Medulla oblongata (tissue), 1 donor: ENCODE measurements around the gene SHISA7.
A peak's percentile ranks its signal among the peaks of the same experiment; 100 is the strongest.

Source experiments
- DNase-seq: peaks from one replicate; pipeline ENCODE4 v3.0.0-alpha.2; 2015; ENCODE audit errors: extremely low spot score

Gene SHISA7

DNA sequence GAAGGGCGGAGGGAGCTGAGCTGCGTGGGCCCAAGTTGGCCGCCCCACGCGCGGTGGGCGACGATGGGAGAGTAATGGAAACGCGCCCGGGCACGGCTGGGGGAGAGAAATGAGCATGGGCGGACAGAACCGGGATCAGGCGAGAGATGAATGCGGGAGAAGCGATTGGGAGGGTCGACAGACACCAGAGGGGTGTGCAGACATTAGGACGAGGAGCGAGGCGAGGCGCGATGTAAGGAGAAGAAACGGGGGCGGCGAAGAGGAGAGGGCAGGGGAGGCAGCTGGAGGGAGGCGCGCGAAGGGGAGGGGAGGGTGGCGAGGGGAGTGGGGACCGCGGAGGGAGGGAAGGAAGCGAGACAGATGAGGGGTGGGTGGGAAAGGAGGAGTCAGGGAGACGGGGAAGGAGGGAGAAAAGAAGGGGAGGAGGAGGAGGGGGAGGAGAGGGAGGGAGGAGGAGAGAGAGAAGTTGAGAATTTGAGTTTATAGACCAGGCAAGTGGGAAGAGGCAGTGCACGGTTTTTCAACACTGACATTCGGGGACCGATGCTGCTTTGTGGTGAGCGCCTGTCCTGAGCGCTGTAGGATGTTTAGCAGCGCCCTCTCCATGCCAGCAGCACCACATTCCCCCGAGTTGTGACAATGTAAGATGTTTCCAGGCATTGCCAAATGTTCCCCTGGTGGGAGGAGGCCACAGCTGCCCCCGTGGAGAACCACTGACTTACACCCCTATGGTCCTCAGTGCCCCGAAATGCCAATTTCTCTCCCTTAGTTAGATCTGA, at the start of gene SHISA7:
Gene SHISA7, minus strand, starts transcription at position 256 of the 779 bp plus-strand sequence. CDS start 437 bp downstream, outside the sequence.
- DNase-seq: peak; percentile 60

DNA sequence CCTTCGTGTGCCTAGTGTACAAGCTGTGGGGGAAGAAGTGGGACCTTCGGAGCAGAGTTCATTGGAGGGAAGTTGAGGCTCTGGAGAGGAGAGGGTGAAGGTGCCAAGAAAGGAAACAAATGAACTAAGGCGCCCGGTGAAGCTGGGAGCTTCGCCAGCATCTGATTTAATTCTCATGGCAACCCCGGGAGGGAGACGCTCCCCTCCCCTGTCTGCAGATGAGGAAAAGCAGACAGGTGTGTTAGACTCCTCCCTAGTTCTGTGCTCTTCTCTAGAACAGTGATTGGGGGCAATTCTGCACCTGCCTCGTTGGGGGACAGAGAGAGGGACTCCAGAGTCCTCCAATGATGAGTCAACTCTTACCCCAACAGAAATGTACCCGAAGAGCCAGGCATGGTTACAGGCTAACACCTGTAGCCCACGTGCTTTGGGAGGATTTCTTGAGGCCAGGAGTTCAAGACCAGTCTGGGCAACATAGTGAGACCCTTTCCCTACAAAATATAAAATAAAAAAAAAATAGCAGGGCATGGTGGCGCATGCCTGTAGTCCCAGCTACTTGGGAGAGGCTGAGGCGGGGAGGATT, 49.4 kb upstream of the SHISA7 start:
- no peak for DNase-seq

DNA sequence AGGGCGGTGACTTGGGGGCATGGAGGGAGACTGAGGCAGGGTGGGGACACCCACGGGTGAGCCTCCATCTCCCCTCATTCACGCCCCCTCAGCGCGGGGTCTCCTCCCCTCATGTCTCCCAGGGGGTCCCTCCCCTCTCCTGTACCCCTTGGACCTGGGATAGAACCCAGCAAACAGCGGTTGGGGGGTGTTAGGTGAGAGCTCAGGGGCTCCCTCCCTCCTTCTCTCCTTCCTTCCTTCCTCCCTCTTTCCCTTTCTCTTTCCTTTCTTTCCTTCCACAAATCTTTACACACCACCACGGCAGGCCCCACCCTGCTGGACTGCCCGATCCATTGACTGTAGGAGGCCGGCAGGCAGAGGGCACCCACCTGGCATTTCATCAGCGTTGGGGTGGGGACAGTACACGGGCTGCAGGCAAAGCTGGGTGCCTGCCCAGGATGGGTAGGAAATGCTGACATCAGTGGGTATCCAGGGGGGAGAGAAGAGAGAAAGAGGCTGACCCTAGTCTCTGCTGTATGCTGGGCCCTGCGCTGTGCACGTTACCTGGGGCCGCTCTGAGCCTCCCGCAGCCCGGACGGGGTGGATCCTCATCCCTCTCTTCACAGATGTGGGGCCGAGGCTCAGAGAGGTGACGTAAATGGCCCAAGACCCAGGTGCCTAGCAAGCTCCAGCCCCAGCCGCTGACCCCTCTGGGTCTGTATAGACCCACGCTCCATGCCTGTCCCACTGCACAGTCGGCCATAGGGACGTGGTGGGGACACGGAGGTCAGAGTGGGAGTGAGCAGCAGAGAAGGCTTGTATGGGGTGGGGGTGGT, 48.7 kb upstream of the SHISA7 start:
- DNase-seq: no peak

DNA sequence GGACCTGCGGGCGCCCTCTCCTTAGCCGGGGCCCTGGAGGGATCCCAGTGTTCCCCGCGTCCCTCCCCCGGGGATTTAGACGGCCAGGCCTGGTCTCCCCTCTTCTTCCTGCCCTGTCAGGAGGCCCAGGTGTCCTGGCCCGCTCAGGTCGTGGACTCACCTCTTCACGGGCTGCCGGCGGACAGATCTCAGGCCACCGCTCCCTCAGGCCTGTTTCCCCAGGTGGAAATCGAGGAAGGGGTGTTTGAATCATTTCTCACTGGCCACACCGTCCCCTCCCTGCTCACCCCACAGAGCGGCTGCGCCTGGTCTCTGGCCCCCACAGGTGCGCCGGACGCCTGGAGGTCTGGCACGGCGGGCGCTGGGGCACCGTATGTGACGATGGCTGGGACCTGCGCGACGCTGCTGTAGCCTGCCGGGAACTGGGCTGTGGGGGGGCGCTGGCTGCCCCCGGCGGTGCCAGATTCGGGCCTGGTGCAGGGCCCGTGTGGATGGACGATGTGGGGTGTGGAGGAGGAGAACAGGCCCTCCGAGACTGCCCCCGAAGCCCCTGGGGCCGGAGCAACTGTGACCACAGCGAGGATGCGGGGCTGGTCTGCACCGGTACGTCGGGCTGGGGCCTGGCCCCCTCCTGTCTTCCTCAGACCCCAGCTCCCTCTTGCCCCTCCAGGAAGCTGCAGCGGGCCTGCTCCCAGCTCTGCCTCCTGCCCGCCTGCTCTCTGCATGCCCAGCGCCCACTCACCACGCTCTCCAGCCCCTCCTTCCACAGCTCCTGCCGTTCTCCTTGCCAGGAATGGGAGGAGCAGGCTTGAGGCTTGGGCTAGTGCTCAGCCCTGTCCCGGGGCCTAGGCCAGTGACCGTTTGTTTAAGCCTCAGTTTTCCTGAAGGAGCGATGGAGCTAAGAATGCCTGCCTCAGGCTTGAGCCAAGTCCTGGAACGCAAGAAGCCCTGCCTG, 47.7 kb upstream of the SHISA7 start:
- no peak for DNase-seq

DNA sequence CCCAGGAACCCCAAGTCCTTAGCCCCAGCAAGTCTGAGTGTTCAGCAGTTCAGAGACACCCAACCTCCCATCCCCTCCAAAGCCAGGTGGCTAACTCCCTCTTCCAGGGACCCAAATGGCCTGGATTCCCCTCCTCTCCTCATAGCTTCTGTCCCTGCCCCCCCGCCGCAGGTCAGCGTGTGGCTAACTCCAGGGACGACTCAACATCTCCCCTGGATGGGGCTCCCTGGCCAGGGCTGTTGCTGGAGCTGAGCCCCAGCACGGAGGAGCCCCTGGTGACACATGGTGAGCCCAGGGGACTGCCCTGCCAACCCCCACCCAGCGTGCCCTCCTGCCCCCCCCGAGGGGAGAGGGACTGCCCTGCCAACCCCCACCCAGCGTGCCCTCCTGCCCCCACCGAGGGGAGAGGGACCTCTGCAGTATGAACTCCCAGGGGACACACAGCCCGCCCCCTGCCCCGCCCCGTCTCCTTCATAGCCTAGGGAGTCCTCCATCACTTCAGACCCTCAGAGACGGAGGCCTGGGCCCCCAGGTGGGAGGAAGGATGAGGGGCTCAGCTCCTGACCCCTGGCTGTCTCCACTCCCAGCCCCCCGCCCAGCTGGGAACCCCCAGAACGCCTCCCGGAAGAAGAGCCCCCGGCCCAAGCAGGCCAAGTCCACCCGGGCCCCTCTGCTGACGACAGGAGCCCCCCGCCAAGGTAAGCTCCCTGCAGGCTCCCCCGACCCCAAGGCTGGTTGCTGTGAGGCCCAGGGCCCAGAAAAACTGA, 46.8 kb upstream of the SHISA7 start:
- DNase-seq: no peak

DNA sequence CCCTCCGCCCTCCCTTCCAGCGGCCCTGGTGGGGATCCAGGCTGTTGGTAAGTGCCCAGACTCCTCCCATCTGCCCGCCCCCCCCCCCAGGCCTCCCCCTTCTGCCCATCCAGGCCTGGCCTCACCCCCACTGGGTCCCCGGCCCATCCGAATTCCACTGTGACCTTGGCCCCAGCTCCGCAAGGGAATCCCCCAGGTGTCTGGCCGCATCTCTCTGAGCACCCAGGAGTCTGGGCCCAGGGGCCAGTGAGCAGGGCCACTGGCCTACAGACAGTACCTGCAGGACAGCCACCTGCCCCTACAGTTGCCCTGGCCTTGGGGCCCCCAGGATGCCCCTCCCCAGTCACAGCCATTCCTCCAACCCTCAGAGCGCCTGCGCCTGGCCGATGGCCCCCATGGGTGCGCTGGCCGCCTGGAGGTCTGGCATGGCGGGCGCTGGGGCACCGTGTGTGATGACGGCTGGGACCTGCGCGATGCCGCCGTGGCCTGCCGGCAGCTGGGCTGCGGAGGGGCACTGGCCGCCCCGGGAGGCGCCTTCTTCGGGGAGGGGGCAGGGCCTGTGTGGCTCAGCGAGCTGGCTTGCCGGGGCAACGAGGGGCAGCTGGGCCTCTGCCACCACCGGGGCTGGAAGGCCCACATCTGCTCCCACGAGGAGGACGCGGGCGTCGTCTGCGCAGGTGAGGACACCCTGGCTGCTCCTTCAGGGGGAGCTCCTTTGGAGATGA, 46.0 kb upstream of the SHISA7 start:
- DNase-seq: no peak

DNA sequence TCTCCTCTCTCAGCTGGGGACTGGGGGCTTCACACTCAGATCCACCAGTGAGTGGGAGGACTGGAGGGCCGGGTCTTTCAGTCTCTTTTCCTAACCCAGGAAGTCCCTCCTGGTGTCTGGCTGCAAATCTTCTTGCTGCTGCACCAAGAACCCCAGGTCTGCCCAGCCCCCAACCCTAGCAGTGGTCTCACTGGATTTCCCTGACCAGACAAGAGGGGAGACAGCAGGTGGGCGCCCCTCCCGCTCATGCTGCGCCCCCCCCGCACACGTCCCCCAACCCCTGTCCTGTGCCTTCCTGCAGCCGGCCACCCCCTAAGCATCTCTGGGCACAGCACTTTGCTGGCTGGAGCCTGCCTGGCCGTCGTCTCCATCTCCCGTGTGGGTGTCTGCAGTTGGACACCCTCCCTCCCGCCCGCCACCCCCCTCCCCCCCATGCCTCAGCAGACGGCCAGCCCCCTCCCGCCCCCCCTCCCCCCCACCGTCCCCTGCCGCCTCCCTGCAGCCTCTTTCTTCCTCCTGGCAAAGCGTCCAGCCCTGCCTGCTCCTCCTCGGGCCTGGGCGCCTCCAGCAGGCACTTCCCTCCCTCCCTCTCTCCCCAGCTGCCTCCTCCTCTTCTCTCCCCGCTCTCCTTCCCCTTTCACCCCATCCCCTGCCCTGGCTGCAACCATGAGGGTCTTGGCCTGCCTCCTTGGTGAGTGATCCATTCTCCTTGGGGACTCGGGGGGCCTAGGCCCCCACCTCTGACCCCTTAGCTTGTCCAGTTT, 45.0 kb upstream of the SHISA7 start, which contains the start of gene SSC5D:
Gene SSC5D, plus strand, starts transcription at position 513 of the 764 bp plus-strand sequence. Its CDS starts 154 bp downstream, at position 667.
- peak; percentile 54 for DNase-seq

DNA sequence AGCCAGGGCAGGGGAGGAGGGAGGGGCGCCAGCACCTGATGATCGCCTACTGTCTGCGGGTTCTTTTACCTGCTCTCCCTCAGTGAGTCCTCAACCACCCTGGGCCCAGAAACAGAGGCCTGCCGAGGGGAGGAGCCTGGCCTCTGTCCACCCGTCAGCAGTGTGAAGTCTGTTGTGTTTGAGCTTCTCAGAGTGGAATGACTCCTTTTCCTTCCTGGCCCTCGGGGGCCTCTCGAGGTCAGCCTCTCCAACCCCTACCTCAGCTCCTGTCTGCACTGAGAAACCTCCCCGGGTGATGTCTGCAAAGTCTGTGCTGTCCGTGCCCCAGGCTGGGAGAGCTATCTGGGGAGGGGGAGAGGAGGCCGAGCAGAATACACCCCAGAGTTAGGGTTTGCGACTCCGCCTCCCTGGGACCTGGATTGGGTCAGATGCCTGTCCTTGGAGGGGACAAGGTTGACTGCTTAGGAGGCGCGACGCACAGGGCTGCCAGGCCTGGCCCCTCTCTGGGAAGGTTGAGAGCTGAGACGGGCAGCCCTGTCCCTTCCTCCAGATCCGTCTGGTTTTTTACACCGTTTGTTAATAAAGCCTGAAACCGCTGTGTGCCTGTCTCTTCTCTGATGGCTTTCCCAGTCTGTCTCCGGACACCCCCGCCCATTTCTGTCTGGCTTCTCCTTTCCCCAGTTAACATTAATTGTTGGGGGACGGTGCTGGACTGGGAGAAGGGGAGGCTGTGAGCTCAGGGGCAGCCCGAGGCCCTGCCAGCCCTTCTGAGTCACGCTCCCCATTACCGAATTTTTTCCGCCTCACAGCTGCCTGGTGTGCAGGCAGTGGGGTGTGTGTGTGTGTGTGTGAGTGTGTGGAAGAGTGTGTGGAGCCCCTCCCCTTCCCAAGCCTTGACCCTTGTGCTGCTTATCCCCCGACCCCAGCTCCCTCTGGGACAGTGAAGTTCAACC, 44.1 kb upstream of the SHISA7 start:
- DNase-seq: peak; percentile 42

DNA sequence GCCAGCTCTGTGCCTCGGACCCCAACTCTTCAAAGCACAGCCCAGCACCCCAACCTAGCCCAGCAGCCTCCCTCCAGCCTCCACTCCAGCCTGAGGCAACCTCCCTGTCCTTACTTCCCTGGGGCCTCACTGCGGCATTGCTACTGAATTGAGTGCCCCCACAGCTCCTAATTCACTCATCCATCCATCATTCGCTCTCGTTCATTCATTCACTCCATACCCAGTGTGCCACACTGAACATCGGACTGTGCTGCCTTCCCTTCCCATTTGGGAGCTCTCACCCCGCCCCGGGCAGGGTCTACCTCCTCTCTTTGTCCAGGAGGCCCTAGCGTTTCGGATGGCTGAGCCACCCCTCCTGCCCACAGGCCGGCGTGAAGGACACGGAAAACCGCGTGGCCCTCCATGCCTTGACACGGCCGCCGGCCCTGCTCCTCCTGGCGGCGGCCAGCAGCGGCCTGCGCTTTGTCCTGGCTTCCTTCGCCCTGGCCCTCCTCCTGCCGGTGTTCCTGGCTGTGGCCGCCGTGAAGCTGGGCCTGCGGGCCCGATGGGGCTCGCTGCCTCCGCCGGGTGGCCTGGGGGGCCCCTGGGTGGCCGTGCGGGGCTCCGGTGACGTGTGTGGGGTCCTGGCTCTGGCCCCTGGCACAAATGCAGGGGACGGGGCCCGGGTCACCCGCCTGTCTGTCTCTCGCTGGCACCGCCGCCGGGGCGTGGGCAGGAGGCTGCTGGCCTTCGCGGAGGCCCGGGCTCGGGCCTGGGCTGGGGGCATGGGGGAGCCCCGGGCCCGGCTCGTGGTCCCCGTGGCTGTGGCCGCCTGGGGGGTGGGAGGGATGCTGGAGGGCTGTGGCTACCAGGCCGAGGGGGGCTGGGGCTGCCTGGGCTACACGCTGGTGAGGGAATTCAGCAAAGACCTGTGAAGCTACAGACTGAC, 43.2 kb upstream of the SHISA7 start:
- DNase-seq: no peak

DNA sequence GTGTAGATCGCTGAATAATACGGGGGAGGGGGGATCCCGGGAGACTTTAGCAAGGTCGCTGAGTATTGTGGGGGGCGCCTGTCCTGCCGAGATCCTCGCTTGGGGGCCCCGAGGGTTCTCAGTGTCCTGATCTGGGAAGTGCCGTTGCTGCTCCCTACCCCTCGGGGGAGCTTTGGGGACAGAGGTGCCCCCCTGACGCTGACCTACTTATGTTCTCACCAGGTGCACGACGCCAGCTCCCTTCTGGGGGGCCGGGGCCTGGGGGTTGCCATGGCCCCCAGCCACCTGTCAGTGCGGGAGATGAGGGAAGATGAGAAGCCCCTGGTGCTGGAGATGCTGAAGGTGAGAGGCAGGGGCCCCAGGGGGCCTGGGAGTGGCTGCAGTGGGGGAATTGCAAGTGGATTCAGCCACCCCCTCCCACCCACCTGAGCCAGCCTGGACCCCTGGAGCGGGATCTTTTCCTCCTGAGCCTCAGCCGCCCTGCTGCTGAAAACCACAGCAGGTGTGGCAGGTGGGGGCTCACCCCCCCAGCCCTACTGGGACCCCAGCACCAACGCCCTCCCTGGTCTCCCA, 42.4 kb upstream of the SHISA7 start:
- DNase-seq: no peak

DNA sequence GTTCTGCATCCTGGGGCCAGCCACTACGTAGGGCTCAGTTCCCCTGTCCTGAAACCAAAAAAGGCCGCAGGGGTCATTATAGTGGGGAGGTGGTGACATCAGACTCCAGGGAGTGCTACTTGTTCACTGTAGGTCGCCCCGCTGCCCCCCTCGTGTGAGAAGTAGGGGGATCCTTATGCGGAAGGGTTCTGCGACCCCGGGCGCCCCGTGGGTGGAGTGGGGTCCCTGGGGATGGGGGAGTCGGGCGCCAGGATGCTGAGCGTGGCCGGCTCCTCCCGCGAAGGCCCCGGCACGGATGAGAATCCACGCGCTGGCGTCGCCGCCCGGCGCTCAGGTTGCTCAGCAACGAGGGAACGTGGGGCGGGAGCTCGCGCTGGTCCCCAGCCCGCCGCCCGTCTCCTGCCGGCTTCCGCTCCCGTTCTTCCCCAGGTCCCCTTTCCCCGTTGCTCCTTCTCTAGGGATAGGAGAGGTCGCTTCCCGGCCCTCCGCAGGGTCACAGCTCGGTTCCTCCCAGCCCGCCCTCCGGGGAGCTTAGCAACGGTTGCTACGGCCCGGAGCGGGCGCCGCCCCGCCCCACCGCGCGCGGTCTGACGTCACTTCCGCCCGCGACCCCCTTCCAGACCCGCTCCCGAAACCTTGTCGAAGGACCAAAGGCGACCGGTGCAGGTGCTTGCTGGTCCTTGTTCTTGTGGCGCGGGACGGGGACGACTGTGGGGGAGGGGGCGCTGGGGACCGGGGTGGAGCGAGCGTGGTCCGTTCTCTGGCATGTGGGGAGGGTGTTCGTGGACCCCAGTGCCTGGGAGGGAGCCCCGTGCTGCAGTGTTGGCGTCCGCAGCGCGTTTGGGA, 41.7 kb upstream of the SHISA7 start, which contains the start of gene NAT14:
Gene NAT14, plus strand, starts transcription at position 596 of the 846 bp plus-strand sequence. CDS start 521 bp downstream, outside the sequence.
- peak; percentile 45 for DNase-seq

DNA sequence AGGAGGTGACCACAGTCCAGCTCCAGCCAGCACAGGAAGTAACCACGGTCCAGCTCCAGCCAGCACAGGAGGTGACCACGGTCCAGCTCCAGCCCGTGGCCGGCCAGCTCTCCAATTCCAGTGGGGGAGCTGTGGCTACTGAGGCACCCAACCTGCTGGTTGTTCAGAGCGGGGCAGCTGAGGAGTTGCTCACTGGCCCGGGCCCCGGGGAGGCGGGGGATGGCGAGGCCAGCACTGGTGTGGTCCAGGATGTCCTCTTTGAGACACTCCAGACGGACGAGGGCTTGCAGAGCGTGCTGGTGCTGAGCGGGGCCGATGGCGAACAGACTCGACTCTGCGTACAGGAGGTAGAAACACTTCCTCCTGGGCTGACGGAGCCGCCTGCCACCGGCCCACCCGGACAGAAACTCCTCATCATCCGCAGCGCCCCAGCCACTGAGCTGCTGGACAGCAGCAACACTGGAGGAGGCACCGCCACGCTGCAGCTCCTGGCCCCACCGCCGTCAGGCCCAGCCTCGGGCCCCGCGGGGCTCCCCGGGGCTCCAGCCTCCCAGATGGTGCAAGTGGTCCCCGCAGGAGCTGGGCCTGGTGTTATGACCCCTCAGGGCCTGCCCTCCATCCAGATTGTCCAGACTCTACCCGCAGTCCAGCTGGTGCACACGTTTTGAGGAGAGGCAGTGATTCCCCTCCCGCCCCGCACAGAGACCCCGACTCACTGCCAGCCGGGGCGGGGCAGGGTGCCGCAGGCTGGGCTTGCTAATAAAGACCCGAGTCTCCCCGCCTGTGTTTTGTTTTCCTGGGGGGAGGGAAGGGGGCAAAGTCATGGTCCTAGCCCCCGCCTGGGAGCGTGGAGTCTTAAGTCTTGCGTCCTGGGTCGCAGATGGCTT, 40.8 kb upstream of the SHISA7 start:
- DNase-seq: no peak

DNA sequence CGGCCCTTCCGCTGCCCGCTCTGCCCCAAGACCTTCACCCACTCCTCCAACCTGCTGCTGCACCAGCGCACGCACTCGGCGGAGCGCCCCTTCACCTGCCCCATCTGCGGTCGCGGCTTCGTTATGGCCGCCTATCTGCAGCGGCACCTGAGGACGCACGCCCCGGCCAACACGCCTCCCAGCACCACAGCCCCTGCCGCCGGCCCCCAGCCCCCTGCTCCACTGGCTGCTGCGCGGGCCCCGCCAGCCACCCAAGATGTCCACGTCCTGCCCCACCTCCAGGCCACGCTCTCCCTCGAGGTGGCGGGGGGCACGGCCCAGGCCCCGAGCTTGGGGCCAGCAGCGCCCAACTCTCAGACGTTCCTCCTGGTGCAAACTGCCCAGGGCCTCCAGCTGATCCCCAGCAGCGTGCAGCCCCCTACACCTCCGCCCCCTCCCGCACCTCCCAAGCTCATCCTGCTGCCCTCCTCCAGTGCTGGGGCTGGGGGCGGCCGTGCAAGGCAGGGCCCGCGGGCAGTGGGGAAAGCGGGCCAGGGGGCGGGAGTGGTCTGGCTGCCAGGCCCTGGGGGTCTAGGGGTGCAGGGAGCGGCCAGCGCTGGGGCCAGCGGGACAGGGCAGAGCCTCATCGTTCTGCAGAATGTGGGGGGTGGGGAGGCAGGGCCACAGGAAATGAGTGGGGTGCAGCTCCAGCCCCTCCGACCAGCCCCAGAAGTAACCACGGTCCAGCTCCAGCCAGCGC, 40.0 kb upstream of the SHISA7 start:
- no peak for DNase-seq
